DOHH2 (cell line): ENCODE measurements around the gene VASP.
A peak's percentile ranks its signal among the peaks of the same experiment; 100 is the strongest.

Experiments used
- H3F3A ChIP-seq: fragments of 200-600 bp; sonication (generic), shearing (Covaris generic); 2 replicates; pipeline ENCODE4 v1.6.0; 2016; ENCODE audit warnings: antibody characterized with exemption, mild to moderate bottlenecking; ENCODE audit not compliant: control insufficient read depth, insufficient read depth
- H3K27ac ChIP-seq: fragments of 200-600 bp; sonication (generic); 2 replicates; pipeline ENCODE4 v1.5.1; 2014; ENCODE audit warnings: low read depth, mild to moderate bottlenecking, low read length, moderate library complexity
- H3K27me3 ChIP-seq: fragments of 200-600 bp; sonication (generic); 2 replicates; pipeline ENCODE4 v1.6.1; 2014; ENCODE audit warnings: mild to moderate bottlenecking, low read length, mixed read lengths; ENCODE audit not compliant: control insufficient read depth
- H3K36me3 ChIP-seq: fragments of 200-600 bp; sonication (generic); 2 replicates; pipeline ENCODE4 v1.6.1; 2014; ENCODE audit warnings: mild to moderate bottlenecking, low read length, moderate library complexity, mixed read lengths; ENCODE audit not compliant: control insufficient read depth
- H3K4me1 ChIP-seq: fragments of 200-600 bp; sonication (generic); 2 replicates; pipeline ENCODE4 v1.6.1; 2014; ENCODE audit warnings: mild to moderate bottlenecking, low read length, mixed read lengths; ENCODE audit not compliant: control insufficient read depth
- H3K4me2 ChIP-seq: fragments of 200-600 bp; sonication (generic); 2 replicates; pipeline ENCODE4 v1.6.0; 2014; ENCODE audit warnings: mild to moderate bottlenecking, low read length, moderate library complexity
- H3K4me3 ChIP-seq: fragments of 200-600 bp; sonication (generic); 2 replicates; pipeline ENCODE4 v1.5.1; 2014; ENCODE audit warnings: mild to moderate bottlenecking, low read length, mixed read lengths
- H3K79me2 ChIP-seq: fragments of 200-600 bp; sonication (generic); 2 replicates; pipeline ENCODE4 v1.6.1; 2014; ENCODE audit warnings: mild to moderate bottlenecking, low read length, mixed read lengths; ENCODE audit not compliant: control insufficient read depth
- H3K9me2 ChIP-seq: fragments of 200-600 bp; sonication (generic); replicated peaks from 2 replicates; pipeline ENCODE4 v1.6.1; 2014; ENCODE audit warnings: mild to moderate bottlenecking, low read length, mixed read lengths; ENCODE audit not compliant: control insufficient read depth
- H3K9me3 ChIP-seq: fragments of 200-600 bp; sonication (generic); 2 replicates; pipeline ENCODE4 v1.6.1; 2014; ENCODE audit warnings: antibody characterized with exemption, low read length, mixed read lengths; ENCODE audit not compliant: control insufficient read depth, insufficient read depth
- H4K20me1 ChIP-seq: fragments of 200-600 bp; sonication (generic); 2 replicates; pipeline ENCODE4 v1.6.0; 2014; ENCODE audit warnings: low read depth, mild to moderate bottlenecking, antibody characterized with exemption, low read length, moderate library complexity; ENCODE audit not compliant: control insufficient read depth, insufficient read depth
- CTCF ChIP-seq: fragments of 200-600 bp; sonication (generic); IDR thresholded peaks from one replicate; pipeline ENCODE4 v1.5.1; 2014; ENCODE audit warnings: antibody characterized with exemption, mild to moderate bottlenecking, low read depth, low read length; ENCODE audit not compliant: poor library complexity, severe bottlenecking
- EZH2phosphoT487 ChIP-seq: fragments of 200-600 bp; sonication (generic); IDR thresholded peaks from 2 replicates; pipeline ENCODE4 v1.6.1; 2017; ENCODE audit warnings: borderline replicate concordance, mild to moderate bottlenecking, antibody characterized with exemption, low read length, moderate library complexity, mixed read lengths

VASP gene

GRCh38 chr19:45554481-45554880, 47.2 kb downstream of the VASP start:
- TF ChIP-seq CTCF = no peak
- TF ChIP-seq EZH2phosphoT487 = no peak
- peaks cover 10% of the 10 kb centered on the region for H3K79me2 ChIP-seq
- H3K36me3 ChIP-seq = peaks cover 3% of the 10 kb centered on the region; the same call in 1 of the 2 replicates
- no peaks in the 10 kb centered on the region for H4K20me1 ChIP-seq
- no peak overlapping the region for H3K4me3 ChIP-seq
- H3K27ac ChIP-seq = no peak overlapping the region
- no peaks in the 10 kb centered on the region for H3K27me3 ChIP-seq
- no peaks in the 10 kb centered on the region for H3K9me2 ChIP-seq
- no peaks in the 10 kb centered on the region for H3K9me3 ChIP-seq
- H3K4me1 ChIP-seq = peaks cover 13% of the 10 kb centered on the region
- no peak overlapping the region for H3K4me2 ChIP-seq
- H3F3A ChIP-seq = 0 out of 2 replicates have a peak, but pooled peaks cover 5% of the 10 kb centered on the region

GRCh38 chr19:45556835-45557234, 49.6 kb downstream of the VASP start:
- TF ChIP-seq CTCF = no peak
- no peak for TF ChIP-seq EZH2phosphoT487
- H3K4me1 ChIP-seq = peaks cover 13% of the 10 kb centered on the region
- H3K4me2 ChIP-seq = no peak overlapping the region
- no peak overlapping the region for H3K27ac ChIP-seq
- peaks cover 3% of the 10 kb centered on the region; the same call in 1 of the 2 replicates for H3K36me3 ChIP-seq
- no peaks in the 10 kb centered on the region for H3K9me2 ChIP-seq
- 0 out of 2 replicates have a peak, but pooled peaks cover 4% of the 10 kb centered on the region for H3F3A ChIP-seq
- H3K9me3 ChIP-seq = no peaks in the 10 kb centered on the region
- H3K4me3 ChIP-seq = no peak overlapping the region
- H4K20me1 ChIP-seq = no peaks in the 10 kb centered on the region
- peaks cover 14% of the 10 kb centered on the region for H3K79me2 ChIP-seq
- no peaks in the 10 kb centered on the region for H3K27me3 ChIP-seq

- Histone ChIP-seq H4K20me1 (no peaks in the 10 kb centered on the region), H3K9me3 (no peaks in the 10 kb centered on the region), H3F3A (0 out of 2 replicates have a peak, but pooled peaks cover 4% of the 10 kb centered on the region), H3K9me2 (no peaks in the 10 kb centered on the region), H3K4me2 (peak overlapping the region; percentile 25; the same call in 1 of the 2 replicates), H3K27me3 (no peaks in the 10 kb centered on the region), H3K27ac (no peak overlapping the region), H3K4me1 (peaks cover 29% of the 10 kb centered on the region), H3K36me3 (no peaks in the 10 kb centered on the region), H3K79me2 (peaks cover 16% of the 10 kb centered on the region), H3K4me3 (no peak overlapping the region)
- TF ChIP-seq EZH2phosphoT487 (no peak), CTCF (peak; percentile 95)
Observed at GRCh38 chr19:45558399-45558878, 51.2 kb downstream of the VASP start.
